NB4 (cell line): ENCODE results near the gene PIGQ.

Experiments
- DNase-seq: peaks from one replicate; pipeline ENCODE4 v3.0.0; 2010; ENCODE audit warnings: low read depth
- H3K4me3 ChIP-seq: one replicate; pipeline ENCODE4 v1.5.1; 2011; ENCODE audit warnings: mild to moderate bottlenecking, low read depth, low read length, moderate library complexity
- MAX ChIP-seq: IDR thresholded peaks from 2 replicates; pipeline ENCODE4 v1.6.1; 2011; ENCODE audit warnings: low read depth, low read length
- MYC ChIP-seq: IDR thresholded peaks from 2 replicates; pipeline ENCODE4 v1.6.1; 2011; ENCODE audit warnings: low read depth, low read length
- POLR2A ChIP-seq: IDR thresholded peaks from 2 replicates; pipeline ENCODE4 v1.6.1; 2011; ENCODE audit warnings: mild to moderate bottlenecking; ENCODE audit not compliant: insufficient read length; ENCODE audit errors: extremely low read depth
- TF ChIP-seq, protein P1 (sequence below): IDR thresholded peaks from one replicate; pipeline ENCODE4 v1.5.1; 2012; ENCODE audit warnings: low read depth, low read length

The PIGQ gene

GRCh38 chr16:574021-574760, 4.4 kb downstream of the PIGQ start:
- H3K4me3 ChIP-seq, result no peak overlapping the region
- TF ChIP-seq POLR2A (no peak), MAX (no peak), MYC (no peak)
- TF ChIP-seq, protein P1, sequence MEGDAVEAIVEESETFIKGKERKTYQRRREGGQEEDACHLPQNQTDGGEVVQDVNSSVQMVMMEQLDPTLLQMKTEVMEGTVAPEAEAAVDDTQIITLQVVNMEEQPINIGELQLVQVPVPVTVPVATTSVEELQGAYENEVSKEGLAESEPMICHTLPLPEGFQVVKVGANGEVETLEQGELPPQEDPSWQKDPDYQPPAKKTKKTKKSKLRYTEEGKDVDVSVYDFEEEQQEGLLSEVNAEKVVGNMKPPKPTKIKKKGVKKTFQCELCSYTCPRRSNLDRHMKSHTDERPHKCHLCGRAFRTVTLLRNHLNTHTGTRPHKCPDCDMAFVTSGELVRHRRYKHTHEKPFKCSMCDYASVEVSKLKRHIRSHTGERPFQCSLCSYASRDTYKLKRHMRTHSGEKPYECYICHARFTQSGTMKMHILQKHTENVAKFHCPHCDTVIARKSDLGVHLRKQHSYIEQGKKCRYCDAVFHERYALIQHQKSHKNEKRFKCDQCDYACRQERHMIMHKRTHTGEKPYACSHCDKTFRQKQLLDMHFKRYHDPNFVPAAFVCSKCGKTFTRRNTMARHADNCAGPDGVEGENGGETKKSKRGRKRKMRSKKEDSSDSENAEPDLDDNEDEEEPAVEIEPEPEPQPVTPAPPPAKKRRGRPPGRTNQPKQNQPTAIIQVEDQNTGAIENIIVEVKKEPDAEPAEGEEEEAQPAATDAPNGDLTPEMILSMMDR, result no peak

GRCh38 chr16:575354-576196, 5.8 kb downstream of the PIGQ start:
- TF ChIP-seq, protein P1, result no peak
- TF ChIP-seq MYC (no peak), MAX (no peak), POLR2A (no peak)
- no peak for DNase-seq
- no peak overlapping the region for H3K4me3 ChIP-seq

More at GRCh38 chr16:574021-574760, 4.4 kb downstream of the PIGQ start:
- no peak for DNase-seq

DNA sequence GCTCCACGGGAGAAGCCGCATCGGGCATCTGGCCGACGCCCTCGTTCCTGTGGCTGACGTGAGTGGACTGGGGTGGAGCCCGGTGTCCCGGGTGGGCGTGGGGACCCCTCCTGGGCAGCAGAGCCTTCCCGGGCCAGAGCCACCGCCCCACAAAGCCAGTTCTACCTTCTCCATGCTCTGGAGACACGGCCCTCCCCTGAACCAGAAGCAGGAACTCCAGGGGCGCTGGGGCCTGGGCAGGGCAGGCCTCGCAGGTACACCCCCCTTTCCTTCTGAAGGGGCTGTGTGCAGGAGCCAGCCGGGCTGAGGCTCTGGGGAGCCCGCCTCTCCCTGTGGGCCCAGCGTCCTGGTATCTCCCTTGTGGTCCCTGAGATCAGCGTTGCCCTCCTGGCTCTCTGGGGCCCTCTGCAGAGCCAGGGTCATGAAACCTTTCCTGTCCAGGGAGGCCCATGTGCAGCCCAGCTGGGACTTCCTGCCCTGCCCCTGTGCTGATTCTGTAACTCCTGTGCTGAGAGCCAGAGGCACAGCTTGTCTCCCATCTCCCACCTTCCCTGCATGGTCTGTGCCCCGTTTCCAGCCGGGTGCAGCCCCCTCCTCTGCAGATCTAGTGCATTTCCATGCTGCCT, 6.5 kb downstream of the PIGQ start:
- peak; percentile 25 for DNase-seq
- H3K4me3 ChIP-seq, result no peak overlapping the region
- TF ChIP-seq POLR2A (no peak), MAX (peak; percentile 51; the same call in 1 of the 2 replicates)

DNA sequence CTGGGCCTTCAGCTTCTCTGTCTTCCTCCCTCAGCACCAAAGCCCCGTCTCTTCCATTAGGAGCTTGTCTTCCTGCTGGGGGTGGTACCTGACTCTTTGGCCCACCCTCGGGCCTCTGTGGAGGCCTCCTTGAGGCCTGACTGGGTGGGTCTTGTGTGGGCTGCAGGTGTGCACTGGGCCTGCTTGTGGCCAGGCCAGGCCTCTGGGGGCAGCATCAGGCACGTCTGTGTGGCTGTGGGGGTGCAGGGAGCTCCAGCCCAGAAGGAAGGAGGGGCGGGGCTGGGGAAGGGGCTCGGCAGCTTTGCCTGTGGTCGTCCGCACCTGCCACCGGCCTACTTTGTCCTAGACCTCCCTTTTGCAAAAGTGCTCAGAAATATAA, 7.0 kb downstream of the PIGQ start:
- H3K4me3 ChIP-seq, result no peak overlapping the region
- TF ChIP-seq MYC, result no peak
- TF ChIP-seq POLR2A, result no peak
- TF ChIP-seq, protein P1, result no peak
- no peak for TF ChIP-seq MAX
- DNase-seq, result no peak

GRCh38 chr16:577796-578195, 8.0 kb downstream of the PIGQ start:
- TF ChIP-seq POLR2A, result no peak
- TF ChIP-seq, protein P1, result no peak
- no peak for DNase-seq
- no peak overlapping the region for H3K4me3 ChIP-seq
